ENCODE measurements around the gene PTDSS2. TPM values are rescaled to one million over a fixed set of nuclear protein-coding genes. Genes with fewer than 3 reads are reported as not detected.
"Not testable (repeated sequence)": the region's sequence is repeated elsewhere in the genome, so short reads cannot be mapped to it uniquely, and the experiment has no call there.

The PTDSS2 gene
- polyA plus RNA-seq, 4 donors = 24.6 to 44.2 (median 37.2) TPM

DNA sequence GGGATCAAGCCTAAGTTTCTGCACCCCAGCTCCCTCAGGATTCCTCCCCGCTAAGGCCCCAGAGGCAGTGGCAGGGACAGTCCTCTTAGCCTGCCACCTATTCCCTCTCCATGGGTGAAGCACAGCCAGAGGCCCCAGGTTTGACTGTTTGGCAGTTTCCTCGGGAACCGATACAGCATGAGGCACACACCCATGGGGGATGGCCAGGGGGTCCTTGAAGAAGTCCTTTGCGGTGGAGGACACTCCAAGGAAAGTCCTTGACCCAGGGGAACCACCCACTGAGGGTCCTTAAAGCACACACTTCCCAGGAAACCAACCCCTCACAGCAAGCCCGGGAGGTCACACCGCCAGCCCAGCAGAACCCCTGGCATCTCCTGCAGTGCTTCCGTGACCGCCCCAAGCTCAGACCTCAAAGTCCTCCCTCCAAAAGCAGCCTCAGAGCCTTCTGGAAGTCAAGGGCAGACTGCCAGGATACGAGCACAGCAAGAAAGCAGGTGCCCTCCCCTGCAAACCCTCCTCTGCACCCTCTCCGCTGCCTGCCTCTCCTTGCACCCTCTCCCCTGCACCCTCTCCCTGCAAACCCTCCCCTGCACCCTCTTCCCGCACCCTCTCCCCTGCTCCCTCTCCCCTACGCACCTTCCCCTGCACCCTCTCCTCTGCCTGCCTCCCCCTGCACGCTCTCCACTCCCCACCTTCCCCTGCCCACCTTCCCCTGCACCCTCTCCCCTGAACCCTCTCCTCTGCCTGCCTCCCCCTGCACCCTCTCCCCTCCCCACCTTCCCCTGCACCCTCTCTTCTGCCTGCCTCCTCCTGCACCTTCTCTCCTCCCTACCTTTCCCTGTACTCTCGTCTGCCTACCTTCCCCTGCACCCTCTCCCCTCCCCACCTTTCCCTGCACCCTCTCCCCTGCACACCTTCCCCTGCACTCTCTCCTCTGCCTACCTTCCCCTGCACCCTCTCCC is 36.7 kb upstream of the PTDSS2 start:
- no peak for DNase-seq (ENCODE audit: low read depth in 4 of 4, low spot score in 2 of 4)

DNA sequence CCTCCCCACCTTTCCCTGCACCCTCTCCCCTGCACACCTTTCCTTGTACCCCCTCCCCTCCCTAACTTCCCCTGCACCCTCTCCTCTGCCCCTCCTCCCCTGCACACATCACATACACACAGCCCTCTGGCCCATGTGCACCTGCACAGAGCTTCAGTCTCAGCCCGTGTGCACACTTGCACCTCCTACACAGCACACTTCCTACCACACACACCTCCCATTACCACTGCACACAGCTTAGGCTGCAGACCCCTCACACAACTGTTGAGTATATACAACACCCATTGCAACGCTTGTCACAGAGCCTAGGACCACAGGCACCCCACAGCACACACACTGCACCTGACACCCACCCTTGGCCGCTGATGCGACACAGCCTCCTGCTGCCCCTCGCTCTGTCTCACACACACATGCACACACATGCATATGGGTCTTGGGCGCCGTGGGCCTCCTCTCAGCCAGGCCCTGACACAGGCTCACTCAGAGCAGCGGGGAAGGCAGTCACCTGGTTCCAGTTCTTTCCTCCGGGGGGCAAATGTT is 35.7 kb upstream of the PTDSS2 start:
- no peak for DNase-seq (ENCODE audit: low read depth in 4 of 4, low spot score in 2 of 4)

DNA sequence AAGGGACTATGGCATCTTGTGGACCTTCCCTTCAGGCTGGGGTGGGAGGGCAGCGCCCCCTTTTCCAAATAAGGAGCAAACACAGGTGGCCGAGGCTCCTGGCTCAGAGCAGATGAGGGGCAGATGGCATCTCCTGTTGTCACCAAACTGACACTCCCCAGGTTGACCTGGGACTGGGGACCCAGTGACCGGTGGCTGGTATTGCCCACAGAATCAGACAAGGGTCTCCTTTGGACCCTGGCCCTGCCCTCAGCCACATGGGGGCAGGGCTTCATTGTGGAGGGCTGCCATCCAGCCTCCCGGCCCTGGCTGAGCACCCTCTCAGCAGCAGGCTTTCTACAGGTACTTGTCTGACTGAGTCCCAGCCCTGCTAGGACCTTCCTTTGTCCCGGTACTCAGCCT is 34.4 kb upstream of the PTDSS2 start:
- DNase-seq (ENCODE audit: low read depth in 4 of 4, low spot score in 2 of 4) = no peak

DNA sequence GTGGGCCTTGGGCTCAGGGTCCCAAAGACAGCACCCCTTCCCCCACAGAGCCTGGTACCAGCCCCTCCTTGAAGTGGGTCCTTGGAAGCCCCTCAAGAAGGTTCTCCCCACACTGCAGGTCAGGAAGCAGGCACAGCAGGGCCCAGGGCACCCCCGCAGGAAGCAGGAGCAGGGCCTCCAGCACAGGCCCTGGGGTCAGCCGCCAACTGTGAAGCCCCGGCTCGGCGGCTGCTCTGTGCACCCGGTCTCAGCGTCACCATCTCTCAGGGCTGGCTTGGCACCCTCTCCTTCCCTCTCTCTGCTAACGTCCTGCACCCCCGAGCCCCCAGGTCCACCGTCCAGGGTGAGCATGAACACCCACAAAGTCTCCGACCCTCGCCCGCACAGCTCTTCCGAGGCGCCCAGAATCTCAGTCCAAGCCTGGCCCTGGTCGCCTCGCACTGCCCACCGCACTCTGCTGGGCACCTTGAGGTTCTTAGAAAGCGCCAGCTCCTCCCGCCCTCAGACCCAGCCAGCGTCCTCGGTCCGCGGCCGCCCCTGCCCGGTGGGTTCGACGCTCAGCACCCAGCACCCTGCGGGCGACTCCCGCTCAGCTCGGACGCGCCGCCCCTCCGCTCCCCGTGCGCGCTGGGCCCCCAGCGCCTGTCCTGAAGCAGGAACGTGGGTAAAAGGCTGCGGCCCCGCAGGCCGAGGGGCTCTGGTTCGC is 33.9 kb upstream of the PTDSS2 start:
- DNase-seq (ENCODE audit: low read depth in 4 of 4, low spot score in 2 of 4) = no peak

DNA sequence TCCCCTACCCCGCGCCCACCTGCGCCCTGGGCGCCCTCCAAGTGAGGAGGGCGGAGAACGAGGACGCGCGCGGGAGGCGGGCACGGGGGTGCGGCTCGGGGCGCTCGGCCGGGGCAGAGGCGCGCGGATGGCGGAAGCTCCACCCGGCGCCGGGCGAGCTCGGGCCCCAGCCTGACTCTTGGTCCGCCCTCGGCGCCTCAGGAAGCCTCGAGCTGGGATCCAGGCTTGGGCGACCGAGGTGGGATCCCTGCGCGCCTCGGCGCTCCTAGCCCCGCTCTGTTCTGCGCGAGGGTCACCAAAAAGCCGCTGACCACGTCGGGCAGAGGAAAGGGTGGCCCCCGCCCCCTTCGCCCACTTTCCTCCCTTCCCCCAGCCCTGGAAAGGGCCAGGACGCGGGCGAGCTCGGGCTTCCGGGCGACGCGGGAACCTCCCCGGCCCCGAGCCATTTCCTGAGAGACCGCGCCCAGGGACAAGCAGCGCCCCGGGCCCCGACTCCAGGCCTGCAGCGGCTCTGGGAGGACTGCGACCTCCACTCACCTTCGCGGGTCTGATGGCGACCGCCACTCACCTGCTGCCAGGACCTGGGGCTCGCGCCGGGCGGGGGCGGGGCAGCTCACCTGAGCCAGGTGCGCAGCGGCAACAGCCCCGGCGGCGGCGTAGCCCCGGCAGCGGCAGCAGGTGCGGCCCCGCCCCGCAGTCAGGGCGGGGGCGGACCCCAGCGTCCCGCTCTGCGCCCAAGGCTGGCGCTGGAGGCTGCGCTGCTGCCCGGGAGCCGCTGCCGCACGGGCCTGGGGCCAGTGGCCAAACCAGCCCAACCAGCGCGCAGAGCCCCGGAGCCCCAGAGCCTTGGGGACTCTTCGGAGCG is 33.1 kb upstream of the PTDSS2 start:
- DNase-seq (ENCODE audit: low read depth in 4 of 4, low spot score in 2 of 4) = no peak

DNA sequence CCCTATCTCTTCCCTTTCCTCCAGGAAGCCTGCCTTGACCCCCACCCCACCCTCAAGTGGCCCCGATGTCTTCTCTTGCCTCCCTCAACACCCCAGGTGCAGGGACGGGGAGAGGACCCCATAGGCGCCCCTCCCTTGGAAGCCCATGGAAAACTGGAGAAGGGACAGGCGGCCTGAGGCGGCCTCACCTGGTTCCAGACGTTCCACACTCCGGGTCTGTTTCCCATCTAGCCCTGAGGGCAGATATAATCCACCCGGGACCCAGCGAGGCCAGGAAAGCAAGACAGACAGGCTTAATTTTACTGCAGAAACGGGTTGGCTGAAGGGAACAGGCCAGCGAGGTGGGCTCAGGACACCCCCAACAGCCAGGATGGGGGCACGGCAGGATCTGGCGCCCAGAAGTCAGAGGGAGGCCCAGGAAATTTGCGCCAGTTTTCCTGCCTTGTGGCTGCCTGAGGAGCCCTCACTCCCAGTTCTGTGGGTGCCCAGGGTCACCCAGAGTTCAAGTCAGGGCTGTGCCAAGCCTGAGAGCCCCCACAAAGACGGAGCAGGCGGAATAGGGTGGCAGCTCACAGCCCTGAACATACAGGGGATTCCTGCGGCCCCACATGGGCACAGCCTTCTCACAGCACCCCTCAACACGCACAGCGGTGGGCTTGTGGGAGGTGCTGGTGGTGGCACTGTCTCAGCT is 32.3 kb upstream of the PTDSS2 start:
- DNase-seq (ENCODE audit: low read depth in 4 of 4, low spot score in 2 of 4) = no peak

DNA sequence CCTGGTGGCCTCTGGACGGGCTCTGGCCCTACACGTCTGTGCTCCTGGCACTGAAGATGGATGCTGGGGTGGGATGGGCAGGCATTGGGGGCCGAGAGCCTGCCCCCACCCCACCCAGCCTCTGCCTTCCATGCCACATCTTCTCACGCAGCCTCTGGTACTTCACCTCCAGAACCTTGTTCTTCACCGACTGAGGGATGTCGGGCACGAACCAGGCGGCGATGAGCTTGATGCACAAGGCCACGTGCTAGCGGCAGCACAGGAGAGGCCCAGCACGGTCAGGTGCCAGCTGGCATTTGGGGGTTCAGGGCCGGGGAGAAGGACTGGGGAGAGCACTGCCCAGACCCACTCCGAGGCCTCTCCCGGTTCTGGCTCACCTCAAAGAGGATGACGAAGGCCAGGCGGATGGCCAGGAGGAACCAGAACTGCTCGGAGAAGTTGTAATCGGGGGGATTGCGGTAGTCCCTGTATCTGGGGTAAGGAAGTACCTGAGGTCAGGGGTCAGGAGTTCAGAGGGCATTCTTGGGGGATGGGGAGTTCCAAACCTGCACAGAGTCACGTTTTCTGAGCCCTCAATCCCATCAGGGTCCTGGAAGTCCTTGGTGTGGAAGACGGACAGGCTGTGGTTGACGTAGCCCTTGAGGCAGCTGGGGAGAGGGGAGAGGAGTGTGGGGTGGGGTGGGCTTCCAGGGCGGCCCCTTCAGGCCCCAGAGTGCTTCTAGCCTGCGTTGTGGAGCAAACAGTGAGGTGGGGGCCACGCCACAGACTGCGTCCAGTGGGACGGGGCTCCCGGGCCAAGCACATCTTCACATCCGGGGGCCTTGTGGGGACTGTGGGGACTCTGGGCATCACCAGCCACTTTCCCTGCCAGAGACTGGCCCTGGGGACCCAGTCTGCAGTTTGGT is 31.5 kb upstream of the PTDSS2 start:
- DNase-seq (ENCODE audit: low read depth in 4 of 4, low spot score in 2 of 4) = no peak

DNA sequence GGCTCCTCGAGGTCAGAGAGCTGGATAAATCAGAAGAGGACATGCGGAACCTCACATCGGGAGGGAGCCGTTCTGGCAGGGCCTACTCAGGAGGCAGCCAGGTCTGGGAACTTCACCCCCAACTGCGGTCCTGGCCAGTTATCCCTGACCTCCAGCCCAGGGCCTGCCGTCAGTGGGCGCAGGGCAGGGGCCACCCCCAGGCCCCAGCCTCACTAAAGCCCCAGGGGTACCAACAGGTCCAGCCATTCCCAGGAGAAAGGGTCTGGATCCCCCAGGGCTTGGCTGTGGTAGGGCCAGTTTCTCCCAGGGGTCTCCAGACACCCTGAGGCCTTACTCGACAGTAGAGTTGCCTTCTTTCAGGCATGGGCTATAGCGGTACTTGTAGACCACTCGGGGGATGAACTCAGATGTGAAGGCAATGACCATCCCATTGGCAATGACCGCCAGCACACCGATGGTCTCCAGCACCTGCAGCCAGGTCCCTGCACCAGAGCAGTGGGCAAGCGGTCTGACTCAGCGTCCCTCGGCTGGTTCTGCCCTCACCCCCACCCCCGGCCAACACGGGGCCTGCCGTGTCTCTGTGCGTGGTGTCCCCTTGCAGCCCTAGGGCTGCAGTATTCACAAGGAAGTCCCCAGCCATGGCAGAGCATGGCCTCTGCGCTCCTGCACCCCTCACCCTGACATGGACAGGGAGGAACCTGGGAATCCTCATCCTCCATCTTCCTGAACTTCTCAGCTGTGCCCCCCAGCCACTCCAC is 30.7 kb upstream of the PTDSS2 start:
- DNase-seq (ENCODE audit: low read depth in 4 of 4, low spot score in 2 of 4) = no peak

DNA sequence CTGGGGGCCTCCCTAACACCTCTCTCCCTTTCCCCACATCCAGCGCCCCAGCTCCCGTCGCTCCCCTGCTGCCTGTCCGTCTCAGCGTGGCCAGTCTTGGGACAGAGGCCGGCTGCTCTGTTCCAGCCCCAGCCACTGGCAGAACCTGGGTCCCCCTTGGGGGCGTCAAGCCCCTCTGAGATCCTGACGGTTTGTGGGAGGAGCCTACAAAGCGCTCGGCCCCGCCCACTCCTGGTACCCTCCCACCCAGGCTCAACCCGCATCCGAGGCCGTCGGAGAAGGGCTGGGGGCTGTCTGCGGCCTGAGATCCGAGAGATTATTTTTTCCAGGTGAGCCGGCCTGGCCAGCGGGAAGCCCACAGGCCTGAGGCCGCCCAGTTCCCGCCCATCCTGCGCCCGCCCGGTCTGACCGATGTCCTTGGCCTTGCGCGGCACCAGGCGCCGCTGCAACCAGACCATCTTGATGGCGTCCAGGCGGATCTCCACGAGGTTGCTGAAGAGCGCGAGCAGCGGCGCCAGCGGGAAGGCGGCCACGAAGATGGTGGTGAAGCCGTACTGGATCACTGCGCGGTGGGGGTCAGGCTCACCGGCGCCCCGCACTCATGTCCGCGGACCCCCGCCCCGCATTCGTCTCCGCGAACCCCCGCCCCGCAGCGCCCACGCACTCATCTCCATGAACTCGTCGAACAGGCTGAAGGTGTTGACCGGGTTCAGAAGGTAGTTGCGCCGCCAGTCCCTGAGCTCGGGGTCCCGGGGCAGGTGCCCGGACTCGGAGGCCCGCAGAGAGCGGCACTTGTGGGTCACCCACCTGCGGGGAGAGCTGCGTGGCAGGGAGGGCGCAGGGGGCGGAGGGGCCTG is 29.8 kb upstream of the PTDSS2 start:
- no peak for DNase-seq (ENCODE audit: low read depth in 4 of 4, low spot score in 2 of 4)

DNA sequence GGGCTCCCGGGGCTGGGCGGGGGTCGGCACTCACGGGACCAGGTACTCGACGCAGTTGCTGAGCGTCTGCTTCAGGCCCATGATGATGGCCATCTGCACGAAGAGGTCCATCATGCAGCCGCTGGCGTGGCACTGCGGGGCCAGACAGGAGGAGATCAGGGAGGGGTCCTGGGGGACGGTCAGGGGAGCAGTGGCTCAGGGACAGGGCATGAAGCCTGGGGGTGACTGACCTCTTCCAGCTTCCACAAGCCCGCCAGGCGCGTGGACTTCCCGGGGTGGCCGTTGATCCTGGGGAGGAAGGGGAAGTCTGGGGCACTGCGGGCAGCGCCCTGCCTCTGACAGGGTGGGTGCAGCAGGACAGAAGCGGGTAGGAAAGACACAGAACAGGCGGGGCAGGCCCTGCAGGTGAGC is 29.2 kb upstream of the PTDSS2 start:
- DNase-seq (ENCODE audit: low read depth in 4 of 4, low spot score in 2 of 4) = no peak

DNA sequence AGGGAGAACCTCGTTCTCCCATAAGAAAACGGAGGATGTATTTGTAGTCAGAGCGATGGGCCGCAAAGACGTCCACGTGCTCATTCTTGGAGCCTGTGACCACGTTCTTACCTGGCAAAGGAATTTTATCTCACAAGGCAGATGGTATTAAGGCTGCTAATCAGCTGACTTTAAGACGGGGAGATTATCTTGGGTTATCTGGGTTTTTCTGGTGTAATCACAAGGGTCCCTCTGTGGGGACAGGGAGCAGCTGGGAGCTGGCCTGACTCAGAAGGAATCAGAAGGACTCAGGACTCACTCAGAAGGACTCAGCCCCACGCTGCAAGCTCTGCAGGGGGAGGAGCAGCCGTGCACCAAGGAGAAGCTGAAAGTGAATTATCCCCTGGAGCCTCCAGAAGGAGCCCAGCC is 27.8 kb upstream of the PTDSS2 start:
- DNase-seq (ENCODE audit: low read depth in 4 of 4, low spot score in 2 of 4) = no peak

DNA sequence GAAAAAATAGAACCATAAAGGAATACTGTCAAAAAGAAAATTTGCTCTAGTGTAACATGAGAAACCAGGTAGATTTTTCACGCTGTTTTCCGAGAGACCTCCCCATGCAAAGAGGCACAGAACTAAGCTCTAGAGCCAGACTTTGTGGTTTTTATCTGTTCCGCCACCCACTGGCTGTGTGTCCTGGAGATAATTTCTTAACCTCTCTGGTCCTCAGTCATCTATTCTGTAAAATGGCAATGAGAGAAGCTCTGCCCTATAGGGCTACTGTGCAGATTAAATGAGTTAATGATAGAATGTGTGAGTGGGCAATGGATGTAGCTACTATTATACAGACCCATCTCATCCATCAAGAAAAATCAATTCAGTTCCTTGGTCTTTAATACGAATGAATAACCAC is 25.8 kb upstream of the PTDSS2 start:
- DNase-seq (ENCODE audit: low read depth in 4 of 4, low spot score in 2 of 4) = no peak

DNA sequence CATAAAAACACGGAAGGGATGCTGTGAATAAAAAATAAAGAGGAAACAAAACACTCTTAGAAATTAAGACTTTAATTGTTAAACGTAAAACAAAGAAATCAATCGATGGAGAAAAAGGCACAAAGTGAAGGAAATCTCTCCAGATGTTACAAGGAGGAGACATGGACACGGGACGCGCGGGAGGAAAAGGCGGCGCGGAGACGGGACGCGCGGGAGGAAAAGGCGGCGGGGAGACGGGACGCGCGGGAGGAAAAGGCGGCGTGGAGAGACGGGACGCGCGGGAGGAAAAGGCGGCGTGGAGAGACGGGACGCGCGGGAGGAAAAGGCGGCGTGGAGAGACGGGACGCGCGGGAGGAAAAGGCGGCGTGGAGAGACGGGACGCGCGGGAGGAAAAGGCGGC is 25.3 kb upstream of the PTDSS2 start:
- not testable (repeated sequence) for DNase-seq (ENCODE audit: low read depth in 4 of 4, low spot score in 2 of 4)

DNA sequence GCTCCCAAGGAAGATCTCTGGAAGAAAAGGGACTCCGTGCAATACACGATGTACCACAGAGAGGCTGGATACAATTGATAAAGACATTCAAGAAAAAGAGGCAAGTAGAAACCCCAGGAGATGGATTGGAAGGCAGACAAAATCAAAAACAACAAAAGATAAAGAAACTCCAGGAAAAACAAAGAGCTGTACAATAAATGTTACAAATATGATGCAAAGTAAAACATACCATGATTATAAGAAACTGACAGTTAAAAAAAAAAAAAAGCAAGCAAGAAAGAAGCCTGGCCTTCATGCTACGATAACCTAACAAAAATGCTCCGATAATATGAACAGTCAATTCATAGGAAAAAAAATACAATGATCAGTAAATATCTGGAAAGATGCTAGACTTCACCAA is 24.8 kb upstream of the PTDSS2 start:
- DNase-seq (ENCODE audit: low read depth in 4 of 4, low spot score in 2 of 4) = no peak

DNA sequence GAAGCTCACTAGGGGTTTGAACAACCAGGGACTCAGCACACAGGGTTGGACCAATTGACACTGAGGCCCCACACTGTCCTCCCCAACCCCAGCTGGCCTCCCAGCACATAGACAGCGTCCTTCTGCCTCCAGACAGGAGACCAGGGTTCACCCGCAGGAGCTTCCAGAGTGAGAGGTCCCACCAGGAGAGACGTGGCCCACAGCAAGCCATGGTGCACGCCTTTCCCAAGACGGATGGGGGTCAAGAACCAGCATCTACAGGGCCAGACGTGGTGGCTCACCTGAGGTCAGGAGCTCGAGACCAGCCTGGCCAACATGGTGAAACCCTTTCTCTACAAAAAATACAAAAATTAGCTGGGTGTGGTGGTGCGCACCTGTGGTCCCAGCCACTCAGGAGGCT is 23.2 kb upstream of the PTDSS2 start:
- DNase-seq (ENCODE audit: low read depth in 4 of 4, low spot score in 2 of 4) = no peak

DNA sequence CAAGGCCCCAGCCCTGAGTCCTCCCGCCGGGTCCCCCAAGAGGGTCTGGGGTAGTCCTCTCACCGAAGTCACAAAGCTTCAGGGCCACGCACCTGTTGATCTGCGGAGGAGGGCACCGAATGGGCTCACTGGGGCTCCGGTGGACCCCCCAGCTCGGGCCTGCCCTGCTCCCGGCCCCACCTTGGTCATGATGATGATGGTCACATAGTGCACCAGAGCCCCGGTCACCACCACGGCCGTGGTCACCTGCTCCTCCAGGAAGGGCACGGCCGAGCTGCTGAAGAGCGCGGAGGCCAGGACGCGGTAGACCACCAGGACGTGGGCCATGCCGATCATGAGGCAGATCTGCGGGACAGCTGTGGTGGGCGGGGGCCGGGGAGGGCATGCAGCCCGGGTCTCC is 21.8 kb upstream of the PTDSS2 start:
- DNase-seq (ENCODE audit: low read depth in 4 of 4, low spot score in 2 of 4) = no peak

DNA sequence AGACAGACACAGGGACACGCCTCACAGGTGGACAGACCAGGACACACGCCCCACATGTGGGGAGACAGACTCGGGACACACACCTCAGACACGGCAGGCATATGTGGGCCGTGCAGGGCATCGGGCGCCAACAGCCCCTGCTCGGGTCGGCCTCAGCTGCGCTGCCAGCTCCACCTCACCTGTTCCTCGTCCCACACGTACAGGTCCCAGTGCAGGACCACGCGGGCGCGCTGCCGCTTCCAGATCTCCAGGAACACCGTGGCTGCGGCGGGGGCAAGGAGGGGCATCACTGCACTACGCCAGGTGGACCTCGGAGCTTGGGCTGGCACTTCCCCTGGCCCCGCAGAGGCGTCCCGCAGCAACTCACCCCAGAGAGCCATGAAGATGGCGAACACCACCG is 20.7 kb upstream of the PTDSS2 start:
- no peak for DNase-seq (ENCODE audit: low read depth in 4 of 4, low spot score in 2 of 4)
